PC-9 (cell line): ENCODE results near the gene ANKRD30B. TPM values are rescaled to one million over a fixed set of nuclear protein-coding genes. Genes with fewer than 3 reads are reported as not detected.
A peak's percentile ranks its signal among the peaks of the same experiment; 100 is the strongest.
"Not testable (repeated sequence)": the region's sequence is repeated elsewhere in the genome, so short reads cannot be mapped to it uniquely, and the experiment has no call there.

Experiments
- Bru-seq: library from RNA; stranded (reverse); fragments of 400-500 nt; gene quantifications from one replicate; lab custom pipeline; 2021; lab: Mats Ljungman, UMichigan
- BruChase-seq, 2 experiments: library from RNA; stranded (reverse); fragments of 400-500 nt; gene quantifications; one replicate each; lab custom pipeline; 2021; lab: Mats Ljungman, UMichigan
- BruUV-seq: library from RNA; stranded (reverse); fragments of 400-500 nt; replicated peaks from 2 replicates; lab custom pipeline; 2021; lab: Mats Ljungman, UMichigan
- CTCF ChIA-PET: fragments of 300-600 bp; sonication (Branson Sonifier 250); formaldehyde crosslinking; loops from one replicate; lab custom pipeline; 2022; ENCODE audit warnings: antibody characterized with exemption; lab: Charles Lee
- POLR2A ChIA-PET: fragments of 300-600 bp; sonication (Branson Sonifier 250); formaldehyde crosslinking; loops from one replicate; lab custom pipeline; 2022; ENCODE audit warnings: antibody characterized with exemption; ENCODE audit not compliant: unreplicated experiment; lab: Charles Lee
- DNase-seq, 2 experiments: peaks; one replicate each; pipeline versions ENCODE4 v3.0.0 to v3.0.0-alpha.2; 2015 to 2022; ENCODE audit warnings: mixed read lengths in 1 of 2
- H2AFZ ChIP-seq: fragments of 200-600 bp; sonication (generic); 2 replicates; pipeline ENCODE4 v1.8.1; 2017; ENCODE audit warnings: antibody characterized with exemption
- H3F3A ChIP-seq: fragments of 200-600 bp; sonication (generic); 2 replicates; pipeline ENCODE4 v1.8.1; 2017; ENCODE audit warnings: antibody characterized with exemption, mild to moderate bottlenecking, low read depth; ENCODE audit not compliant: insufficient read depth
- H3K27ac ChIP-seq: fragments of 200-600 bp; sonication (generic); 2 replicates; pipeline ENCODE4 v1.6.1; 2016; ENCODE audit warnings: mixed run types
- H3K27me3 ChIP-seq: fragments of 200-600 bp; sonication (generic); 2 replicates; pipeline ENCODE4 v1.6.1; 2016; ENCODE audit warnings: low read depth, mixed run types; ENCODE audit not compliant: insufficient read depth
- H3K36me3 ChIP-seq: fragments of 200-600 bp; sonication (generic); 2 replicates; pipeline ENCODE4 v1.6.1; 2016; ENCODE audit warnings: low read depth, mixed run types
- H3K4me1 ChIP-seq: fragments of 200-600 bp; sonication (generic); replicated peaks from 2 replicates; pipeline ENCODE4 v1.6.1; 2016; ENCODE audit warnings: mixed run types; ENCODE audit not compliant: insufficient read depth
- H3K4me2 ChIP-seq: fragments of 200-600 bp; sonication (generic); 2 replicates; pipeline ENCODE4 v1.6.1; 2017; ENCODE audit warnings: mixed run types
- H3K4me3 ChIP-seq: fragments of 200-600 bp; sonication (generic); 2 replicates; pipeline ENCODE4 v1.6.1; 2016; ENCODE audit warnings: mixed run types
- H3K79me2 ChIP-seq: fragments of 200-600 bp; sonication (generic); 2 replicates; pipeline ENCODE4 v1.6.1; 2017; ENCODE audit warnings: low read depth, mixed run types
- H3K9me2 ChIP-seq: fragments of 200-600 bp; sonication (generic); 2 replicates; pipeline ENCODE4 v1.8.1; 2017; ENCODE audit warnings: mild to moderate bottlenecking; ENCODE audit not compliant: insufficient read depth
- H3K9me3 ChIP-seq: fragments of 200-600 bp; sonication (generic); 2 replicates; pipeline ENCODE4 v1.8.1; 2016; ENCODE audit warnings: low read depth; ENCODE audit not compliant: insufficient read depth
- H4K20me1 ChIP-seq: fragments of 200-600 bp; sonication (generic); 2 replicates; pipeline ENCODE4 v1.8.1; 2017; ENCODE audit not compliant: insufficient read depth
- CTCF ChIP-seq: fragments of 200-600 bp; sonication (generic); conservative IDR thresholded peaks from 2 replicates; pipeline ENCODE4 v1.6.1; 2017; ENCODE audit warnings: mixed run types, antibody characterized with exemption, mild to moderate bottlenecking, moderate library complexity
- EZH2 ChIP-seq: fragments of 200-600 bp; sonication (generic); IDR thresholded peaks from 2 replicates; pipeline ENCODE4 v1.8.0; 2017; ENCODE audit warnings: antibody characterized with exemption, low read depth
- intact Hi-C: fragments of 100-400 bp; cut with micrococcal nuclease; formaldehyde crosslinking; loops from one replicate; pipeline ENCODE4 v1.10.0; 2022; ENCODE audit not compliant: unreplicated experiment
- long read RNA-seq: library from polyadenylated mRNA; stranded (forward); transcript quantifications from one replicate; pipeline ENCODE4 v2.0.0, GENCODE V29; 2022
- total RNA-seq: library from RNA; stranded (reverse); gene quantifications from 2 replicates; pipeline ENCODE4 v1.2.3, GENCODE V29; 2021

ANKRD30B gene
- not detected in 2 replicates for total RNA-seq
- Bru-seq, nascent RNA, result percentile 1 among the genes with signal in this experiment
- percentile 2 among the genes with signal in this experiment for BruChase-seq, experiment 1, labeled RNA remaining after a 2-hour chase
- BruChase-seq, experiment 2, labeled RNA remaining after a 6-hour chase, result percentile 1 among the genes with signal in this experiment
- long read RNA-seq, result 0 reads

GRCh38 chr18:14747513-14748474 lies at the start of gene ANKRD30B:
TSS of gene ANKRD30B (plus strand) at chr18:14748172. CDS start at chr18:14748420, 248 bp downstream.
- Histone ChIP-seq H3F3A (no peaks in the 10 kb centered on the region), H3K4me3 (no peak within 1 kb of the TSS), H3K4me1 (no peaks in the 10 kb centered on the region), H3K4me2 (no peak within 1 kb of the TSS), H3K27ac (no peak within 1 kb of the TSS), H3K9me2 (no peaks in the 10 kb centered on the region), H2AFZ (no peak within 1 kb of the TSS), H4K20me1 (no peaks in the 10 kb centered on the region), H3K79me2 (no peaks in the 10 kb centered on the region), H3K9me3 (no peaks in the 10 kb centered on the region), H3K36me3 (no peaks in the 10 kb centered on the region), H3K27me3 (no peaks in the 10 kb centered on the region)
- no TSS peak for BruUV-seq
- ChIA-PET POLR2A (no interaction called here), CTCF (no interaction called here)
- DNase-seq, result no peak
- intact Hi-C loops, result no loop called here
- TF ChIP-seq EZH2 (no peak), CTCF (no peak)

GRCh38 chr18:14701286-14702040 lies 46.5 kb upstream of the ANKRD30B start:
- H3K9me3 ChIP-seq, H3K9me2 ChIP-seq, POLR2A ChIA-PET, CTCF ChIA-PET, H4K20me1 ChIP-seq, H3K79me2 ChIP-seq, H3F3A ChIP-seq, intact Hi-C loops, BruUV-seq, H3K4me2 ChIP-seq, H3K4me1 ChIP-seq, DNase-seq, H3K27ac ChIP-seq, H3K36me3 ChIP-seq, H3K4me3 ChIP-seq, H3K27me3 ChIP-seq, H2AFZ ChIP-seq: not testable (repeated sequence)

- H3K79me2 ChIP-seq, H2AFZ ChIP-seq, intact Hi-C loops, H3K9me2 ChIP-seq, H3K36me3 ChIP-seq, H3F3A ChIP-seq, H3K27ac ChIP-seq, POLR2A ChIA-PET, BruUV-seq, H3K27me3 ChIP-seq, H4K20me1 ChIP-seq, H3K9me3 ChIP-seq, CTCF ChIA-PET, H3K4me1 ChIP-seq, H3K4me2 ChIP-seq, H3K4me3 ChIP-seq: not testable (repeated sequence)
- peak in 1 of 2 experiments; percentile 1 for DNase-seq
Observed at GRCh38 chr18:14709761-14710160, 38.2 kb upstream of the ANKRD30B start.

GRCh38 chr18:14721569-14721968 lies 26.4 kb upstream of the ANKRD30B start:
- H3K9me3 ChIP-seq, DNase-seq, H3K79me2 ChIP-seq, POLR2A ChIA-PET, H3K9me2 ChIP-seq, H3K27ac ChIP-seq, H2AFZ ChIP-seq, H3K36me3 ChIP-seq, BruUV-seq, H3K27me3 ChIP-seq, H3F3A ChIP-seq, H3K4me1 ChIP-seq, H3K4me3 ChIP-seq, CTCF ChIA-PET, intact Hi-C loops, H3K4me2 ChIP-seq, H4K20me1 ChIP-seq: not testable (repeated sequence)

- H3K4me1 ChIP-seq, CTCF ChIA-PET, H3K4me3 ChIP-seq, H3K79me2 ChIP-seq, H3K9me2 ChIP-seq, H3K4me2 ChIP-seq, H4K20me1 ChIP-seq, POLR2A ChIA-PET, intact Hi-C loops, H3K36me3 ChIP-seq, H2AFZ ChIP-seq, H3F3A ChIP-seq, H3K27ac ChIP-seq, H3K9me3 ChIP-seq, BruUV-seq, H3K27me3 ChIP-seq: not testable (repeated sequence)
- DNase-seq, result peak in 1 of 2 experiments; percentile 37
Observed at GRCh38 chr18:14739056-14739455, 8.9 kb upstream of the ANKRD30B start.
